HEK293T (cell line): ENCODE data around the gene THAP7.

Source experiments
- CTCF ChIA-PET: fragments of 350-600 bp; formaldehyde crosslinking; extraction: SDS; loops from one replicate; lab custom pipeline; 2021; ENCODE audit warnings: antibody characterized with exemption, inconsistent platforms; lab: Yijun Ruan, JAX
- POLR2A ChIA-PET: fragments of 350-600 bp; formaldehyde crosslinking; extraction: SDS; loops from one replicate; lab custom pipeline; 2020; ENCODE audit warnings: antibody characterized with exemption, inconsistent platforms; lab: Yijun Ruan, JAX
- DNase-seq: peaks from one replicate; pipeline ENCODE4 v3.0.0; 2012; ENCODE audit warnings: mixed read lengths; ENCODE audit errors: extremely low spot score
- ARNT ChIP-seq: fragments of 450-650 bp; IDR thresholded peaks from 2 replicates; pipeline ENCODE4 v1.6.1; 2017; ENCODE audit warnings: mild to moderate bottlenecking
- BHLHE40 ChIP-seq: fragments of 450-650 bp; IDR thresholded peaks from 2 replicates; pipeline ENCODE4 v1.6.1; 2016; ENCODE audit warnings: mild to moderate bottlenecking, moderate library complexity, borderline replicate concordance
- CTBP1 ChIP-seq: fragments of 450-650 bp; IDR thresholded peaks from 2 replicates; pipeline ENCODE4 v1.6.1; 2016; ENCODE audit warnings: borderline replicate concordance
- ELF4 ChIP-seq: fragments of 450-650 bp; IDR thresholded peaks from 2 replicates; pipeline ENCODE4 v1.6.1; 2017; ENCODE audit warnings: antibody characterized with exemption
- FOXA1 ChIP-seq: fragments of 450-650 bp; IDR thresholded peaks from 2 replicates; pipeline ENCODE4 v1.6.1; 2016; ENCODE audit warnings: mild to moderate bottlenecking
- FOXK2 ChIP-seq: fragments of 450-650 bp; IDR thresholded peaks from 2 replicates; pipeline ENCODE4 v1.6.1; 2016; ENCODE audit warnings: mild to moderate bottlenecking
- FOXM1 ChIP-seq: fragments of 450-650 bp; IDR thresholded peaks from 2 replicates; pipeline ENCODE4 v1.6.1; 2017; ENCODE audit warnings: mild to moderate bottlenecking, borderline replicate concordance
- HDGF ChIP-seq: fragments of 450-650 bp; IDR thresholded peaks from 2 replicates; pipeline ENCODE4 v1.6.1; 2017; ENCODE audit warnings: antibody characterized with exemption, borderline replicate concordance
- L3MBTL2 ChIP-seq: fragments of 450-650 bp; conservative IDR thresholded peaks from 2 replicates; pipeline ENCODE4 v1.6.1; 2016; ENCODE audit warnings: mild to moderate bottlenecking
- LEF1 ChIP-seq: fragments of 450-650 bp; IDR thresholded peaks from 2 replicates; pipeline ENCODE4 v1.6.1; 2017; ENCODE audit warnings: mild to moderate bottlenecking, borderline replicate concordance
- NFRKB ChIP-seq: fragments of 450-650 bp; IDR thresholded peaks from 2 replicates; pipeline ENCODE4 v1.6.1; 2016; ENCODE audit warnings: mild to moderate bottlenecking, moderate library complexity
- SP1 ChIP-seq: fragments of 450-650 bp; IDR thresholded peaks from 2 replicates; pipeline ENCODE4 v1.6.1; 2017
- SUZ12 ChIP-seq: fragments of 450-650 bp; IDR thresholded peaks from 2 replicates; pipeline ENCODE4 v1.6.1; 2016; ENCODE audit warnings: mild to moderate bottlenecking
- TARDBP ChIP-seq: fragments of 450-650 bp; IDR thresholded peaks from 2 replicates; pipeline ENCODE4 v1.6.1; 2016
- ZNF384 ChIP-seq: fragments of 450-650 bp; IDR thresholded peaks from 2 replicates; pipeline ENCODE4 v1.6.1; 2016
- TF ChIP-seq, protein P1 (sequence below): fragments of 450-650 bp; IDR thresholded peaks from 2 replicates; pipeline ENCODE4 v1.6.1; 2016

THAP7 gene

DNA sequence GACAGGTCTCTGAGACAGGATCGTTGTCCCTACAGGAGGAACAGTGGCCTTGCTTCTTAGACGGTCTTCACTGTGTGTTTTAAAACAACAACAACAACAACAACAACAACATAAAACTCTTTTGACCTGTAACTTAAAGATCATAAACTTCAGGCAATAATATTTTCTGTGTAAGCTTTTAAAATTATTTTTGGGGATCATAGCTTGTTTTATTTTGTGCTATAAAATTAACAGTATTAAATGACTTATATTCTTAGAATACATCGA, 48.6 kb downstream of the THAP7 start:
- no peak for TF ChIP-seq LEF1
- no peak for TF ChIP-seq SP1
- no peak for TF ChIP-seq ZNF384
- TF ChIP-seq HDGF = no peak
- TF ChIP-seq FOXA1 = no peak
- TF ChIP-seq CTBP1 = no peak
- TF ChIP-seq ARNT = no peak
- no peak for TF ChIP-seq SUZ12
- TF ChIP-seq ELF4 = no peak
- TF ChIP-seq L3MBTL2 = no peak
- TF ChIP-seq BHLHE40 = no peak
- TF ChIP-seq TARDBP = no peak
- TF ChIP-seq NFRKB = no peak
- TF ChIP-seq FOXK2 = no peak
- TF ChIP-seq FOXM1 = no peak
- TF ChIP-seq, protein P1, sequence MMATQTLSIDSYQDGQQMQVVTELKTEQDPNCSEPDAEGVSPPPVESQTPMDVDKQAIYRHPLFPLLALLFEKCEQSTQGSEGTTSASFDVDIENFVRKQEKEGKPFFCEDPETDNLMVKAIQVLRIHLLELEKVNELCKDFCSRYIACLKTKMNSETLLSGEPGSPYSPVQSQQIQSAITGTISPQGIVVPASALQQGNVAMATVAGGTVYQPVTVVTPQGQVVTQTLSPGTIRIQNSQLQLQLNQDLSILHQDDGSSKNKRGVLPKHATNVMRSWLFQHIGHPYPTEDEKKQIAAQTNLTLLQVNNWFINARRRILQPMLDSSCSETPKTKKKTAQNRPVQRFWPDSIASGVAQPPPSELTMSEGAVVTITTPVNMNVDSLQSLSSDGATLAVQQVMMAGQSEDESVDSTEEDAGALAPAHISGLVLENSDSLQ = no peak
- ChIA-PET CTCF (interaction anchor here (1.9 kb wide), 1 partner anchor 16 kb away, joined by 7 read pairs; no protein-coding TSS in a partner anchor), POLR2A (interaction anchor here (1.9 to 2.4 kb wide), 2 partner anchors 29 to 33 kb away, joined by 5 to 8 read pairs; partner anchors contain the start of gene LZTR1)
- DNase-seq = no peak

DNA sequence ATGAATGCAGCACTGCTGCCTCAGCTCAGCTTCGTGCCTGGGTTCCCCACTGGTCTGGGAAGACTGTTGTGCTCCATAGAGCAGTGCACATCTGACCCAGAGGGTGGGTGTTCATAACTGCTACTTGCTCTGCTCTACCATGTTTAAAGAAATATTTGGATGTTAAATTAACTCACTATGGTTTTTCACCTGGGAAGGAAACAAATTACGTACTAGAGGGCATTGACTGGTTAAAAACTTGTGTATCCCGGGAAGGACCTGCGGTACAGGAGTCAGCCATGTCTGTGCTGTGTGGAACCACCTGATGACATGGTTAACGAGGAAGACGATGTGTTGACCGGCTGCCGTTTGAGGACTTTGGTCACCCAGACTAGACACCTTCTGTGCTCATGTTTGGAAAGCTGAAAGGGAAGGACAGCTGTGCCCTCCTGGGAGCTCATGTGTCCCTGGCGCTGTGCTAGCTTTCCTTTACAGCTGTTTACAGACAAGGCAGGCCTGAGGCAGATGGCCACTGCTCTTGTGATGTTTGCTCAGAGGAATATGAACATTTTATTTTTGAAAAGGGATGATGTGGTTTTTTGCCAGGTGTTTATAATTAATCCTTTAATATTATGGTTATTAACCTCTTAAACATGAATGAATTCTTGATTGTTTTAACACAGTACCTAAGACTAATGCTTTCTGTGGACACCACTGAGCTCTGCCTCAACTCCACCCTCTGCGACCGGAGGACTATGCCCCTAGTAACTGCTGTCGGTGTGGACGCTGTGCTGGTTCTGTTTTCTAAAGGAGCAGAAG, 49.2 kb downstream of the THAP7 start:
- TF ChIP-seq NFRKB = no peak
- TF ChIP-seq, protein P1 = no peak
- TF ChIP-seq BHLHE40 = no peak
- TF ChIP-seq LEF1 = no peak
- no peak for TF ChIP-seq HDGF
- CTCF ChIA-PET = interaction anchor here (1.9 kb wide), 1 partner anchor 15 kb away, joined by 7 read pairs; no protein-coding TSS in a partner anchor
- POLR2A ChIA-PET = interaction anchor here (1.9 to 2.4 kb wide), 2 partner anchors 29 to 33 kb away, joined by 5 to 8 read pairs; partner anchors contain the start of gene LZTR1
- DNase-seq = no peak

DNA sequence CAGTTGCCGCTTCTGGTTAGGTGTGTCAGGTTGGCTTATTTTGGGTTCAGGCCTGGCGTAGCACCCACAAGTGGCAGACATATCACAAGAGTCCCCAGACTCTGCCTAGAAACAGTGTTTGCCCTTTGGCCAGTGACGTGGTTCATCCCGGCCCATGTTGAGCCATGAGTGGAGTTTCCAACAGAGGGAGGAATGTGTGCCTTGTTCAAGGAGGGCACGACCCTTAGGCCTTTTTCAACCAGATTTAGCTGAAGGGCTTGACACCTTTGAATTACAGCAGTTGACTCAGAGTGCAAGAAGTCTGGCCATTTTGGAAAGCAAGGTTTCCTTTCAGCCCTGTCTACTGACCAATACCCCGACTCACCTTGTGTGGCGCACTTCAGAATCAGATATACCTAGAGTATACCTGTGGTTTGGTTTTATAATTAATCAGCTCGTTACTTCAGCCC, 50.0 kb downstream of the THAP7 start:
- TF ChIP-seq L3MBTL2 (no peak), ELF4 (no peak), TARDBP (no peak), FOXA1 (no peak), FOXK2 (no peak), SP1 (no peak), SUZ12 (no peak), HDGF (no peak), FOXM1 (no peak), NFRKB (no peak), BHLHE40 (no peak), ARNT (no peak), LEF1 (no peak), CTBP1 (no peak), ZNF384 (no peak)
- TF ChIP-seq, protein P1 = no peak
- ChIA-PET POLR2A (no interaction called here), CTCF (interaction anchor here (1.9 kb wide), 1 partner anchor 14 kb away, joined by 7 read pairs; no protein-coding TSS in a partner anchor)
- no peak for DNase-seq

DNA sequence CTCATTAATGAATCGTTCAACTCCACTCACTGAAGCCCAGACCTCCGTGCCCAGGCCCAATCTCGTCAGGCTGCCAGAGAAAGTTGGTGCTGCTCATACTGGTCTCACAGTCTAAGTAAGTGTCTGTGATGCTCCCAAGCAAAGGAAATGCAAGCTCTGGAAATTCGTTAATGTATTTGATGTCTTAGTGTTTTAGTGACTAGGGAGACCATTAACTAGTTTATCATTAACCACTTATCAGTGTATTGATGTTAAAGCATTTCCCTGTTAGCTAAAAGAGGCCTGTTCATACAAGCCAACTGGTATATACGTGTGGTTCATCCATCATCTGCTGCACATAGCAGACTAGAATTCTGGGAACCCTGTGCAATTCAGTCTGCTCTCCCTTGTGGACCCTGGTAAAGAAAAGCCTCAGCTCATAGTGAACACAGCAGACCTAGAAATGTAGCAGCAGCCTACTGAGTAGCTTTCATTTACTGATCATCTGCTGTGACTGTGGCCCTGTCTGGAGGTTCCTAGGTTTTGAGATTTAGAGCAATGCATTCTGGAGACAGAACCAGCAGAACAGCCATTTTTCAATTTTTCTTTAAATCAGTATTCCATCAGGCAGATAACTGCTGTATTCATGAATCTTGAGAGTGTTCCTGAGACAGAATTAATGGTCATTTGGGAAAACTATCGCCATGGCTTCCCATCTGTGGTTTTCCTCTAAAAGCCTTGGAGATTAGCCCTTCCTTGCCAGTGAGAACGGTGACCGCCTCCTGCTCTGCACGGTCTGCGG, 50.6 kb downstream of the THAP7 start:
- POLR2A ChIA-PET = interaction anchor here (1.5 kb wide), 1 partner anchor 31 kb away, joined by 4 read pairs; the partner anchor contains the start of gene LZTR1
- CTCF ChIA-PET = interaction anchor here (1.9 kb wide), 1 partner anchor 14 kb away, joined by 7 read pairs; no protein-coding TSS in a partner anchor
- DNase-seq = no peak
- TF ChIP-seq SUZ12 (no peak), ARNT (no peak), SP1 (no peak), CTBP1 (no peak), BHLHE40 (no peak), NFRKB (no peak), HDGF (no peak), L3MBTL2 (no peak), ZNF384 (no peak), FOXK2 (no peak), ELF4 (no peak), LEF1 (no peak)
- TF ChIP-seq, protein P1 = no peak

DNA sequence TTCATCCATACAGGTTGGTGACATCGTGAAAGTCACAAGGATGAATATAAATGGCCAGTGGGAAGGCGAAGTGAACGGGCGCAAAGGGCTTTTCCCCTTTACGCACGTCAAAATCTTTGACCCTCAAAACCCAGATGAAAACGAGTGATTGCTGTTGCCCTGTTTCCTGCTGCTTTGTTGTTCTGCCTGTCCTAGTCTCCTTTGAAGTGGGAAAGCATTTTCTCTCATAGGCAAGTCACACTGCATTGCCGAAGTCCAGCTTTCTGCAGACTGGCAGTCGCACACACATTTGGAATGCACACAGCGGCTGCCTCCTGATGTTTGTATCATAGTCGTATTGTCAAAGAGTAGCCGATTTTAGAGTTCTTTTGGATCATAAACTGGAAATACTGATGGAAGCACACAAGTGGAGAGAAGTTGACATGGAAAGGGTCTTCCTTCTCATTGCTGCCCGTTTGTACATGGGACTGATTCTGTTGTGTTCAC, 52.2 kb downstream of the THAP7 start:
- TF ChIP-seq ELF4 (no peak), FOXA1 (no peak), LEF1 (no peak), BHLHE40 (no peak), NFRKB (no peak), TARDBP (no peak), ZNF384 (no peak), SUZ12 (no peak)
- no peak for DNase-seq
- ChIA-PET CTCF (no interaction called here), POLR2A (interaction anchor here (1.5 kb wide), 1 partner anchor 32 kb away, joined by 4 read pairs; the partner anchor contains the start of gene LZTR1)
